HepG2 (cell line): ENCODE data around the gene EIF4A3. TPM values are rescaled to one million over a fixed set of nuclear protein-coding genes. Genes with fewer than 3 reads are reported as not detected.

Source experiments
- ATF7-NPFF ChIP-seq: sonication (generic); formaldehyde crosslinking; IDR thresholded peaks from 2 replicates; pipeline ENCODE4 v1.8.1; 2023; ENCODE audit warnings: mild to moderate bottlenecking, low read depth, missing genetic modification reagents, moderate library complexity
- BRCA1 ChIP-seq: sonication (generic); formaldehyde crosslinking; IDR thresholded peaks from 2 replicates; pipeline ENCODE4 v1.4.0; 2020; ENCODE audit warnings: missing genetic modification reagents
- CBX2 ChIP-seq, 2 experiments: fragments of 200-600 bp in 1 of 2; sonication (generic); formaldehyde crosslinking in 1 of 2; IDR thresholded peaks; 2 replicates each; pipeline versions ENCODE4 v1.7.0 to v1.8.1; 2018 to 2022; ENCODE audit warnings: low read depth in 2 of 2, low read length in 1 of 2, mild to moderate bottlenecking in 1 of 2, missing genetic modification reagents in 1 of 2
- ETV6 ChIP-seq: sonication (generic); formaldehyde crosslinking; conservative IDR thresholded peaks from 2 replicates; pipeline ENCODE4 v1.4.0; 2020; ENCODE audit warnings: missing genetic modification reagents
- FOXK1 ChIP-seq: sonication (generic); formaldehyde crosslinking; IDR thresholded peaks from 2 replicates; pipeline ENCODE4 v1.4.0; 2020; ENCODE audit warnings: low read depth, missing genetic modification reagents, borderline replicate concordance
- HDAC1 ChIP-seq: sonication (generic); formaldehyde crosslinking; IDR thresholded peaks from 2 replicates; pipeline ENCODE4 v1.5.1; 2020; ENCODE audit warnings: mild to moderate bottlenecking, missing genetic modification reagents
- KLF9 ChIP-seq: IDR thresholded peaks from 2 replicates; pipeline ENCODE4 v1.6.1; 2016; ENCODE audit warnings: low read depth
- KMT2B ChIP-seq: IDR thresholded peaks from 2 replicates; pipeline ENCODE4 v1.6.1; 2016; ENCODE audit warnings: missing genetic modification reagents, missing compliant biosample characterization
- MLLT10 ChIP-seq: sonication (generic); formaldehyde crosslinking; IDR thresholded peaks from 2 replicates; pipeline ENCODE4 v1.4.0; 2020; ENCODE audit warnings: missing genetic modification reagents
- NCOA1 ChIP-seq: sonication (generic); formaldehyde crosslinking; IDR thresholded peaks from 2 replicates; pipeline ENCODE4 v1.9.0; 2021; ENCODE audit warnings: missing genetic modification reagents
- PAF1 ChIP-seq: IDR thresholded peaks from 2 replicates; pipeline ENCODE4 v1.6.1; 2016; ENCODE audit warnings: missing genetic modification reagents, missing compliant biosample characterization
- RXRB ChIP-seq: IDR thresholded peaks from 2 replicates; pipeline ENCODE4 v1.6.1; 2016; ENCODE audit warnings: borderline replicate concordance, missing genetic modification reagents, missing compliant biosample characterization
- STAT5B ChIP-seq: sonication (generic); formaldehyde crosslinking; IDR thresholded peaks from 2 replicates; pipeline ENCODE4 v1.4.0; 2020; ENCODE audit warnings: missing genetic modification reagents
- ZFAT ChIP-seq: sonication (generic); formaldehyde crosslinking; conservative IDR thresholded peaks from 2 replicates; pipeline ENCODE4 v1.8.1; 2023; ENCODE audit warnings: missing genetic modification reagents, inconsistent platforms
- ZKSCAN5 ChIP-seq: sonication (generic); formaldehyde crosslinking; IDR thresholded peaks from 2 replicates; pipeline ENCODE4 v1.5.1; 2020; ENCODE audit warnings: mild to moderate bottlenecking, missing genetic modification reagents
- ZMAT3 ChIP-seq: sonication (generic); formaldehyde crosslinking; conservative IDR thresholded peaks from 2 replicates; pipeline ENCODE4 v1.7.0; 2021; ENCODE audit warnings: missing genetic modification reagents
- ZNF138 ChIP-seq: sonication (generic); formaldehyde crosslinking; IDR thresholded peaks from 2 replicates; pipeline ENCODE4 v1.5.0; 2020; ENCODE audit warnings: mild to moderate bottlenecking, low read depth, missing genetic modification reagents
- ZNF180 ChIP-seq: sonication (generic); formaldehyde crosslinking; IDR thresholded peaks from 2 replicates; pipeline ENCODE4 v1.4.0; 2020; ENCODE audit warnings: low read depth, missing genetic modification reagents, borderline replicate concordance
- ZNF232 ChIP-seq: sonication (generic); formaldehyde crosslinking; IDR thresholded peaks from 2 replicates; pipeline ENCODE4 v1.4.0; 2020; ENCODE audit warnings: missing genetic modification reagents, borderline replicate concordance
- ZNF256 ChIP-seq: sonication (generic); formaldehyde crosslinking; conservative IDR thresholded peaks from 2 replicates; pipeline ENCODE4 v1.4.0; 2020; ENCODE audit warnings: missing genetic modification reagents
- ZNF34 ChIP-seq: sonication (generic); formaldehyde crosslinking; IDR thresholded peaks from 2 replicates; pipeline ENCODE4 v1.4.0; 2020; ENCODE audit warnings: mild to moderate bottlenecking, missing genetic modification reagents, borderline replicate concordance
- ZNF431 ChIP-seq: sonication (generic); formaldehyde crosslinking; IDR thresholded peaks from 2 replicates; pipeline ENCODE4 v1.9.0; 2022; ENCODE audit warnings: missing genetic modification reagents, low read depth, mild to moderate bottlenecking, borderline replicate concordance
- ZNF547 ChIP-seq: sonication (generic); formaldehyde crosslinking; IDR thresholded peaks from 2 replicates; pipeline ENCODE4 v1.5.1; 2020; ENCODE audit warnings: mild to moderate bottlenecking, missing genetic modification reagents
- ZNF569 ChIP-seq: sonication (generic); formaldehyde crosslinking; IDR thresholded peaks from 2 replicates; pipeline ENCODE4 v1.5.0; 2020; ENCODE audit warnings: mild to moderate bottlenecking, missing genetic modification reagents, moderate library complexity, borderline replicate concordance
- ZNF570 ChIP-seq: sonication (generic); formaldehyde crosslinking; IDR thresholded peaks from 2 replicates; pipeline ENCODE4 v1.4.0; 2020; ENCODE audit warnings: mild to moderate bottlenecking, missing genetic modification reagents, borderline replicate concordance
- ZNF616 ChIP-seq: sonication (generic); formaldehyde crosslinking; IDR thresholded peaks from 2 replicates; pipeline ENCODE4 v1.5.0; 2020; ENCODE audit warnings: low read depth, mild to moderate bottlenecking, missing genetic modification reagents
- ZNF672 ChIP-seq: sonication (generic); formaldehyde crosslinking; IDR thresholded peaks from 2 replicates; pipeline ENCODE4 v1.8.1; 2022; ENCODE audit warnings: missing genetic modification reagents
- ZNF7 ChIP-seq: IDR thresholded peaks from 2 replicates; pipeline ENCODE4 v1.6.1; 2016; ENCODE audit warnings: missing biosample characterization, missing genetic modification reagents
- ZNF761 ChIP-seq: sonication (generic); formaldehyde crosslinking; conservative IDR thresholded peaks from 2 replicates; pipeline ENCODE4 v1.4.0; 2020; ENCODE audit warnings: mild to moderate bottlenecking, missing genetic modification reagents
- ZNF83 ChIP-seq: sonication (generic); formaldehyde crosslinking; IDR thresholded peaks from 2 replicates; pipeline ENCODE4 v1.4.0; 2020; ENCODE audit warnings: missing genetic modification reagents, mild to moderate bottlenecking, borderline replicate concordance
- ZNF839 ChIP-seq: sonication (generic); formaldehyde crosslinking; IDR thresholded peaks from 2 replicates; pipeline ENCODE4 v1.4.0; 2020; ENCODE audit warnings: missing genetic modification reagents, mild to moderate bottlenecking, borderline replicate concordance
- ZNF878 ChIP-seq: sonication (generic); formaldehyde crosslinking; IDR thresholded peaks from 2 replicates; pipeline ENCODE4 v1.8.1; 2023; ENCODE audit warnings: mild to moderate bottlenecking, missing genetic modification reagents, moderate library complexity
- polyA plus RNA-seq, 8 experiments: library from polyadenylated mRNA; depleted of rRNA in 3 of 8; stranded (reverse) in 7 of 8; unstranded in 1 of 8; fragments of >200 nt; fragmentation: Illumina TruSeq in 4 of 8; extraction: Trizol in 4 of 8; gene quantifications; 2 replicates each; pipeline versions ENCODE4 v1.2.1 to v1.2.3, GENCODE V29; 2011 to 2016; ENCODE audit warnings: low read depth in 4 of 8, missing spikeins in 1 of 8, mixed read lengths in 1 of 8; ENCODE audit not compliant: insufficient read depth in 1 of 8
- total RNA-seq, 5 experiments: library from RNA; depleted of rRNA; stranded (reverse); fragments of >200 nt; fragmentation: Illumina TruSeq; extraction: Trizol; gene quantifications; 2 replicates each; pipeline ENCODE4 v1.2.3, GENCODE V29; 2016; ENCODE audit warnings: low read depth in 1 of 5
- TF ChIP-seq, protein P1 (sequence below): sonication (generic); formaldehyde crosslinking; IDR thresholded peaks from 2 replicates; pipeline ENCODE4 v1.4.0; 2020; ENCODE audit warnings: missing genetic modification reagents

Gene EIF4A3
- total and polyA plus RNA-seq, 2 of the 13 experiments (the other 11 are each of a cell fraction or from before 2014, with no cell fraction given): 145 to 187 TPM

DNA sequence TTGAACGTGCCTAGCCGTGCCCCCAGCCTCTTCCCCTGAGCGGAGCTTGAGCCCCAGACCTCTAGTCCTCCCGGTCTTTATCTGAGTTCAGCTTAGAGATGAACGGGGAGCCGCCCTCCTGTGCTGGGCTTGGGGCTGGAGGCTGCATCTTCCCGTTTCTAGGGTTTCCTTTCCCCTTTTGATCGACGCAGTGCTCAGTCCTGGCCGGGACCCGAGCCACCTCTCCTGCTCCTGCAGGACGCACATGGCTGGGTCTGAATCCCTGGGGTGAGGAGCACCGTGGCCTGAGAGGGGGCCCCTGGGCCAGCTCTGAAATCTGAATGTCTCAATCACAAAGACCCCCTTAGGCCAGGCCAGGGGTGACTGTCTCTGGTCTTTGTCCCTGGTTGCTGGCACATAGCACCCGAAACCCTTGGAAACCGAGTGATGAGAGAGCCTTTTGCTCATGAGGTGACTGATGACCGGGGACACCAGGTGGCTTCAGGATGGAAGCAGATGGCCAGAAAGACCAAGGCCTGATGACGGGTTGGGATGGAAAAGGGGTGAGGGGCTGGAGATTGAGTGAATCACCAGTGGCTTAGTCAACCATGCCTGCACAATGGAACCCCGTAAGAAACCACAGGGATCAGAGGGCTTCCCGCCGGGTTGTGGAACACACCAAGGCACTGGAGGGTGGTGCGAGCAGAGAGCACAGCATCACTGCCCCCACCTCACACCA lies 44.8 kb downstream of the EIF4A3 start (continued):
- TF ChIP-seq ZNF569: no peak
- TF ChIP-seq BRCA1 (CRISPR knock-in tag): no peak
- no peak for TF ChIP-seq ZNF878
- TF ChIP-seq ZNF256: no peak
- TF ChIP-seq ZNF570 (CRISPR knock-in tag): no peak
- 0 out of 2 replicates have a peak, but pooled peaks have one; percentile 21 for TF ChIP-seq ZNF232 (CRISPR knock-in tag)
- TF ChIP-seq FOXK1 (CRISPR knock-in tag): no peak
- TF ChIP-seq ZFAT: no peak
- 0 out of 2 replicates have a peak, but pooled peaks have one; percentile 9 for TF ChIP-seq ZMAT3
- TF ChIP-seq NCOA1 (CRISPR knock-in tag): no peak
- TF ChIP-seq, protein P1, sequence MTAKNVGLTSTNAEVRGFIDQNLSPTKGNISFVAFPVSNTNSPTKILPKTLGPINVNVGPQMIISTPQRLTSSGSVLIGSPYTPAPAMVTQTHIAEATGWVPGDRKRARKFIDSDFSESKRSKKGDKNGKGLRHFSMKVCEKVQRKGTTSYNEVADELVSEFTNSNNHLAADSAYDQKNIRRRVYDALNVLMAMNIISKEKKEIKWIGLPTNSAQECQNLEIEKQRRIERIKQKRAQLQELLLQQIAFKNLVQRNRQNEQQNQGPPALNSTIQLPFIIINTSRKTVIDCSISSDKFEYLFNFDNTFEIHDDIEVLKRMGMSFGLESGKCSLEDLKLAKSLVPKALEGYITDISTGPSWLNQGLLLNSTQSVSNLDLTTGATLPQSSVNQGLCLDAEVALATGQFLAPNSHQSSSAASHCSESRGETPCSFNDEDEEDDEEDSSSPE (CRISPR knock-in tag): no peak
- no peak; the same call in 1 of the 2 replicates for TF ChIP-seq ETV6
- TF ChIP-seq ZNF180 (CRISPR knock-in tag): no peak
- no peak; the same call in 1 of the 2 replicates for TF ChIP-seq ZNF83 (CRISPR knock-in tag)
- TF ChIP-seq HDAC1 (CRISPR knock-in tag): no peak; the same call in 1 of the 2 replicates
- no peak for TF ChIP-seq ATF7-NPFF (CRISPR knock-in tag)
- TF ChIP-seq ZNF547 (CRISPR knock-in tag): no peak
- TF ChIP-seq ZNF431 (CRISPR knock-in tag): no peak
- TF ChIP-seq ZNF7 (CRISPR knock-in tag): no peak
- TF ChIP-seq CBX2 (IDR thresholded peaks at IDR 0.05; ENCODE audit: low read depth, low read length): no peak
- 0 out of 2 replicates have a peak, but pooled peaks have one; percentile 60 for TF ChIP-seq CBX2 (CRISPR knock-in tag; IDR thresholded peaks at IDR 0.05; ENCODE audit: low read depth)
- no peak for TF ChIP-seq ZNF761 (CRISPR knock-in tag)
- TF ChIP-seq ZKSCAN5 (CRISPR knock-in tag): no peak
- TF ChIP-seq ZNF839: no peak
- no peak for TF ChIP-seq KMT2B
- TF ChIP-seq MLLT10: no peak
- TF ChIP-seq ZNF34 (CRISPR knock-in tag): no peak
- TF ChIP-seq PAF1 (CRISPR knock-in tag): no peak
- TF ChIP-seq ZNF672: no peak
- TF ChIP-seq STAT5B (CRISPR knock-in tag): no peak
- no peak for TF ChIP-seq ZNF616 (CRISPR knock-in tag)
- TF ChIP-seq RXRB (CRISPR knock-in tag): no peak
- TF ChIP-seq KLF9 (CRISPR knock-in tag): no peak
- no peak for TF ChIP-seq ZNF138 (CRISPR knock-in tag)
